HepG2 (cell line): ENCODE data around the gene RPTOR. TPM values are rescaled to one million over a fixed set of nuclear protein-coding genes. Genes with fewer than 3 reads are reported as not detected.
A peak's percentile ranks its signal among the peaks of the same experiment; 100 is the strongest.

Source experiments
- ATAC-seq: fragments of 200-7000 bp; cut with Tn5 transposase; 3 replicates; pipeline ENCODE4 v1.9.1; 2020; ENCODE audit warnings: mild to moderate bottlenecking, moderate library complexity
- BruUV-seq: library from RNA; stranded (reverse); fragments of 400-500 nt; replicated peaks from 2 replicates; lab custom pipeline; 2021; lab: Mats Ljungman, UMichigan
- CTCF ChIA-PET: fragments of 300-600 bp; formaldehyde crosslinking; extraction: SDS; loops from one replicate; lab custom pipeline; 2021; ENCODE audit warnings: low total read pairs, inconsistent platforms, low intra/inter-chr PET ratio; lab: Yijun Ruan, JAX
- POLR2A ChIA-PET: fragments of 350-600 bp; sonication (Branson Sonifier 250); formaldehyde crosslinking; loops from one replicate; lab custom pipeline; 2020; ENCODE audit warnings: antibody characterized with exemption, inconsistent platforms; lab: Yijun Ruan, JAX
- DNase-seq: peaks from one replicate; pipeline ENCODE4 v3.0.0-alpha.2; 2015; ENCODE audit warnings: low spot score
- FAIRE-seq: peaks from 3 replicates; lab custom pipeline; 2011; peaks lifted over from hg19 to GRCh38; lab: Jason Lieb, UNC
- H2AFZ ChIP-seq: one replicate; pipeline ENCODE4 v1.6.1; 2011; ENCODE audit warnings: low read length, inconsistent platforms
- H3K27ac ChIP-seq: fragments of 300-600 bp; 3 replicates; pipeline ENCODE4 v1.8.0; 2011; ENCODE audit warnings: mixed run types, mild to moderate bottlenecking, mixed read lengths, low read length, inconsistent platforms; ENCODE audit not compliant: insufficient read depth; ENCODE audit errors: extremely low read length
- H3K27me3 ChIP-seq, 2 experiments: fragments of 200-600 bp in 1 of 2; 2 replicates in 1 of 2; 3 replicates in 1 of 2; pipeline versions ENCODE4 v1.6.0 to v1.8.0; 2011; ENCODE audit warnings: low read length in 2 of 2, mild to moderate bottlenecking in 2 of 2, moderate library complexity in 2 of 2, inconsistent platforms in 1 of 2; ENCODE audit not compliant: insufficient read depth in 2 of 2, control insufficient read depth in 1 of 2
- H3K36me3 ChIP-seq, 2 experiments: fragments of 200-600 bp in 1 of 2; replicated peaks in 1 of 2; 2 replicates in 1 of 2; 3 replicates in 1 of 2; pipeline versions ENCODE4 v1.5.1 to v1.8.0; 2011; ENCODE audit warnings: low read length in 2 of 2, inconsistent platforms in 1 of 2; ENCODE audit not compliant: insufficient read depth in 2 of 2, control insufficient read depth in 1 of 2
- H3K4me1 ChIP-seq: 2 replicates; pipeline ENCODE4 v1.5.1; 2012; ENCODE audit warnings: low read length, inconsistent platforms; ENCODE audit not compliant: insufficient read depth
- H3K4me2 ChIP-seq: 2 replicates; pipeline ENCODE4 v1.6.0; 2011; ENCODE audit warnings: low read depth, low read length, inconsistent platforms
- H3K4me3 ChIP-seq, 3 experiments: fragments of 200-600 bp in 1 of 3; sonication (generic), shearing (Covaris generic) in 1 of 3; replicated peaks in 1 of 3; 2 replicates each; pipeline ENCODE4 v1.5.1; 2011 to 2016; ENCODE audit warnings: low read length in 3 of 3, inconsistent platforms in 2 of 3, low read depth in 2 of 3, mild to moderate bottlenecking in 2 of 3, control low read depth in 1 of 3, mixed read lengths in 1 of 3; ENCODE audit not compliant: insufficient read depth in 1 of 3
- H3K79me2 ChIP-seq: one replicate; pipeline ENCODE4 v1.6.1; 2011; ENCODE audit warnings: low read length, inconsistent platforms; ENCODE audit not compliant: insufficient read depth
- H3K9ac ChIP-seq: 2 replicates; pipeline ENCODE4 v1.6.0; 2011; ENCODE audit warnings: mild to moderate bottlenecking, low read depth, low read length, inconsistent platforms; ENCODE audit not compliant: insufficient read depth
- H3K9me3 ChIP-seq: 2 replicates; pipeline ENCODE4 v1.5.1; 2012; ENCODE audit warnings: mild to moderate bottlenecking, low read length
- H4K20me1 ChIP-seq: 2 replicates; pipeline ENCODE4 v1.6.0; 2011; ENCODE audit warnings: inconsistent platforms, mild to moderate bottlenecking, low read length, moderate library complexity; ENCODE audit not compliant: insufficient read depth
- AGO2 ChIP-seq: fragments of 200-400 bp; formaldehyde crosslinking; optimal IDR thresholded peaks from 2 replicates; pipeline ENCODE3; 2017; ENCODE audit warnings: mild to moderate bottlenecking, low read depth, low read length, moderate library complexity
- ESRRA ChIP-seq: sonication (generic); formaldehyde crosslinking; IDR thresholded peaks from 2 replicates; pipeline ENCODE4 v1.5.1; 2020; ENCODE audit warnings: mild to moderate bottlenecking, low read depth, missing genetic modification reagents
- FOXJ3 ChIP-seq: sonication (generic); formaldehyde crosslinking; IDR thresholded peaks from 2 replicates; pipeline ENCODE4 v1.4.0; 2020; ENCODE audit warnings: missing genetic modification reagents, mild to moderate bottlenecking, borderline replicate concordance
- MAF1 ChIP-seq: sonication (generic); formaldehyde crosslinking; IDR thresholded peaks from 2 replicates; pipeline ENCODE4 v1.5.0; 2020; ENCODE audit warnings: missing genetic modification reagents, borderline replicate concordance
- MAFF ChIP-seq: IDR thresholded peaks from 2 replicates; pipeline ENCODE4 v1.6.1; 2011; ENCODE audit warnings: low read depth, low read length, improper control_type of control experiment
- MEIS2 ChIP-seq: sonication (generic); formaldehyde crosslinking; IDR thresholded peaks from 2 replicates; pipeline ENCODE4 v1.9.0; 2021; ENCODE audit warnings: mild to moderate bottlenecking, missing genetic modification reagents
- MZF1 ChIP-seq: sonication (generic); formaldehyde crosslinking; IDR thresholded peaks from 2 replicates; pipeline ENCODE4 v1.8.1; 2023; ENCODE audit warnings: mild to moderate bottlenecking, missing genetic modification reagents, borderline replicate concordance
- NFYB ChIP-seq: sonication (generic); formaldehyde crosslinking; IDR thresholded peaks from 2 replicates; pipeline ENCODE4 v1.4.0; 2020; ENCODE audit warnings: missing genetic modification reagents
- NR3C1 ChIP-seq: sonication (generic); formaldehyde crosslinking; IDR thresholded peaks from 2 replicates; pipeline ENCODE4 v1.4.0; 2020; ENCODE audit warnings: missing genetic modification reagents
- TMF1 ChIP-seq: sonication (generic); formaldehyde crosslinking; IDR thresholded peaks from 2 replicates; pipeline ENCODE4 v1.8.1; 2022; ENCODE audit warnings: low read depth, missing genetic modification reagents
- YEATS4 ChIP-seq: sonication (generic); formaldehyde crosslinking; IDR thresholded peaks from 2 replicates; pipeline ENCODE4 v1.4.0; 2020; ENCODE audit warnings: missing genetic modification reagents, borderline replicate concordance
- ZNF382 ChIP-seq: sonication (generic); formaldehyde crosslinking; IDR thresholded peaks from 2 replicates; pipeline ENCODE4 v1.5.0; 2020; ENCODE audit warnings: missing genetic modification reagents, mild to moderate bottlenecking, borderline replicate concordance
- ZNF7 ChIP-seq: IDR thresholded peaks from 2 replicates; pipeline ENCODE4 v1.6.1; 2016; ENCODE audit warnings: missing biosample characterization, missing genetic modification reagents
- ZNF883 ChIP-seq: sonication (generic); formaldehyde crosslinking; IDR thresholded peaks from 2 replicates; pipeline ENCODE4 v1.5.1; 2020; ENCODE audit warnings: mild to moderate bottlenecking, missing genetic modification reagents; ENCODE audit errors: not compliant biosample characterization
- ZNF891 ChIP-seq: sonication (generic); formaldehyde crosslinking; IDR thresholded peaks from 2 replicates; pipeline ENCODE4 v1.5.0; 2020; ENCODE audit warnings: mild to moderate bottlenecking, missing genetic modification reagents
- ZSCAN21 ChIP-seq: sonication (generic); formaldehyde crosslinking; IDR thresholded peaks from 2 replicates; pipeline ENCODE4 v1.8.0; 2022; ENCODE audit warnings: mild to moderate bottlenecking, missing genetic modification reagents, moderate library complexity, borderline replicate concordance
- WGBS: methylation state at CpG from one replicate; pipeline ENCODE4 v1.1.6; 2017; ENCODE audit warnings: low lambda C conversion rate; 5-methylcytosine and 5-hydroxymethylcytosine counted together
- in situ Hi-C: cut with HindIII; loops from 2 replicates; pipeline ENCODE4 v1.10.0; 2017; ENCODE audit warnings: low pct_unique_long_range_greater_than_20kb; ENCODE audit not compliant: extremely low pct_ligation_motif_present
- intact Hi-C: fragments of 100-400 bp; cut with micrococcal nuclease; formaldehyde crosslinking; loops from one replicate; pipeline ENCODE4 v1.10.0; 2022; ENCODE audit not compliant: unreplicated experiment
- polyA plus RNA-seq, 8 experiments: library from polyadenylated mRNA; depleted of rRNA in 3 of 8; stranded (reverse) in 7 of 8; unstranded in 1 of 8; fragments of >200 nt; fragmentation: Illumina TruSeq in 4 of 8; extraction: Trizol in 4 of 8; gene quantifications; 2 replicates each; pipeline versions ENCODE4 v1.2.1 to v1.2.3, GENCODE V29; 2011 to 2016; ENCODE audit warnings: low read depth in 4 of 8, missing spikeins in 1 of 8, mixed read lengths in 1 of 8; ENCODE audit not compliant: insufficient read depth in 1 of 8
- total RNA-seq, 5 experiments: library from RNA; depleted of rRNA; stranded (reverse); fragments of >200 nt; fragmentation: Illumina TruSeq; extraction: Trizol; gene quantifications; 2 replicates each; pipeline ENCODE4 v1.2.3, GENCODE V29; 2016; ENCODE audit warnings: low read depth in 1 of 5
- TF ChIP-seq, protein P1 (sequence below): IDR thresholded peaks from 2 replicates; pipeline ENCODE4 v1.6.1; 2016; ENCODE audit warnings: missing genetic modification reagents, missing compliant biosample characterization
- TF ChIP-seq, protein P2 (sequence below): sonication (generic); formaldehyde crosslinking; IDR thresholded peaks from 2 replicates; pipeline ENCODE4 v1.5.0; 2020; ENCODE audit warnings: missing genetic modification reagents, mild to moderate bottlenecking, borderline replicate concordance
- TF ChIP-seq, protein P3 (sequence below): sonication (generic); formaldehyde crosslinking; IDR thresholded peaks from 2 replicates; pipeline ENCODE4 v1.5.0; 2020; ENCODE audit warnings: missing genetic modification reagents
- TF ChIP-seq, protein P4 (sequence below): sonication (generic); formaldehyde crosslinking; IDR thresholded peaks from 2 replicates; pipeline ENCODE4 v1.4.0; 2020; ENCODE audit warnings: low read depth, mild to moderate bottlenecking, missing genetic modification reagents

RPTOR gene
- total and polyA plus RNA-seq, 2 of the 13 experiments (the other 11 are each of a cell fraction or from before 2014, with no cell fraction given), result 6.6 to 25.3 TPM

DNA sequence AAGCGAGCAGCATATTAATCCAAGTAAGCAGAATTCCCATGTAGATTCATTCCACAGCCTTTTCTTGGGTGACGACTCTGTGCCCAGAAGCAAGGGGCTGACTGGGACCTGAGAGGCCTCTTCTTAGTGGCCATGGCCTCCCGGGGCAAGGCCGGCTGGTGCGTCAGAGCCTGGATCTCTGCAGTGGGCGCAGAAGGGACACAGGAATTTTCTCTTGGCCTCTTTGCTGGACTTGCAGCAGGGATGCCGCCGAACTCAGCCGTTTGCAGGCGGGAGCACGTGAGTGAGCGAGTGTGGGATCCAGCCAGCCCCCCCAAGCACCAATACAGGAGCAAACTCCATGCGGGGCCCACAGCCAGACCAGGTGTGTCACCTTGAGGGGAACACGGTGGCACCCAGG is 151.8 kb downstream of the RPTOR start:
- Histone ChIP-seq H3K79me2 (peaks cover 73% of the 10 kb centered on the region), H3K4me1 (peaks cover 47% of the 10 kb centered on the region), H3K27me3 (no peaks in the 10 kb centered on the region), H3K4me3 (no peak overlapping the region), H2AFZ (no peak overlapping the region), H3K27ac (no peak overlapping the region), H3K4me2 (no peak overlapping the region), H3K36me3 (no peaks in the 10 kb centered on the region; a peak in 1 of 5 replicates), H4K20me1 (no peaks in the 10 kb centered on the region), H3K9ac (no peak overlapping the region), H3K9me3 (no peaks in the 10 kb centered on the region)
- POLR2A ChIA-PET, result interaction anchor here (1.9 kb wide), 1 partner anchor 23 kb away, joined by 6 read pairs; no protein-coding TSS in a partner anchor
- ATAC-seq, result no peak
- CTCF ChIA-PET, result no interaction called here
- no peak for DNase-seq
- no peak for FAIRE-seq
- TF ChIP-seq ZNF891 (CRISPR knock-in tag), result no peak
- no peak for TF ChIP-seq NFYB (CRISPR knock-in tag)
- no peak for TF ChIP-seq ZSCAN21
- no peak for TF ChIP-seq ZNF382 (CRISPR knock-in tag)
- TF ChIP-seq MEIS2 (CRISPR knock-in tag), result no peak
- TF ChIP-seq, protein P1, sequence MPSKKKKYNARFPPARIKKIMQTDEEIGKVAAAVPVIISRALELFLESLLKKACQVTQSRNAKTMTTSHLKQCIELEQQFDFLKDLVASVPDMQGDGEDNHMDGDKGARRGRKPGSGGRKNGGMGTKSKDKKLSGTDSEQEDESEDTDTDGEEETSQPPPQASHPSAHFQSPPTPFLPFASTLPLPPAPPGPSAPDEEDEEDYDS, result no peak
- no peak for TF ChIP-seq ZNF7 (CRISPR knock-in tag)
- peak; percentile 55 for TF ChIP-seq AGO2
- TF ChIP-seq ZNF883 (CRISPR knock-in tag), result peak; percentile 36
- no peak for TF ChIP-seq FOXJ3 (CRISPR knock-in tag)
- TF ChIP-seq TMF1 (CRISPR knock-in tag), result no peak
- no peak for TF ChIP-seq MAFF
- no peak for TF ChIP-seq ESRRA (CRISPR knock-in tag)
- no peak for TF ChIP-seq NR3C1
- TF ChIP-seq, protein P2, sequence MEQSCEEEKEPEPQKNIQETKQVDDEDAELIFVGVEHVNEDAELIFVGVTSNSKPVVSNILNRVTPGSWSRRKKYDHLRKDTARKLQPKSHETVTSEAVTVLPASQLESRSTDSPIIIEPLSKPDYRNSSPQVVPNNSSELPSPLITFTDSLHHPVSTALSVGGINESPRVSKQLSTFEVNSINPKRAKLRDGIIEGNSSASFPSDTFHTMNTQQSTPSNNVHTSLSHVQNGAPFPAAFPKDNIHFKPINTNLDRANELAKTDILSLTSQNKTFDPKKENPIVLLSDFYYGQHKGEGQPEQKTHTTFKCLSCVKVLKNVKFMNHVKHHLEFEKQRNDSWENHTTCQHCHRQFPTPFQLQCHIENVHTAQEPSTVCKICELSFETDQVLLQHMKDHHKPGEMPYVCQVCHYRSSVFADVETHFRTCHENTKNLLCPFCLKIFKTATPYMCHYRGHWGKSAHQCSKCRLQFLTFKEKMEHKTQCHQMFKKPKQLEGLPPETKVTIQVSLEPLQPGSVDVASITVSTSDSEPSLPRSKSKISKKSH (CRISPR knock-in tag), result 0 out of 2 replicates have a peak, but pooled peaks have one; percentile 41
- no peak for TF ChIP-seq MAF1 (CRISPR knock-in tag)
- TF ChIP-seq MZF1 (CRISPR knock-in tag), result no peak
- TF ChIP-seq, protein P3, sequence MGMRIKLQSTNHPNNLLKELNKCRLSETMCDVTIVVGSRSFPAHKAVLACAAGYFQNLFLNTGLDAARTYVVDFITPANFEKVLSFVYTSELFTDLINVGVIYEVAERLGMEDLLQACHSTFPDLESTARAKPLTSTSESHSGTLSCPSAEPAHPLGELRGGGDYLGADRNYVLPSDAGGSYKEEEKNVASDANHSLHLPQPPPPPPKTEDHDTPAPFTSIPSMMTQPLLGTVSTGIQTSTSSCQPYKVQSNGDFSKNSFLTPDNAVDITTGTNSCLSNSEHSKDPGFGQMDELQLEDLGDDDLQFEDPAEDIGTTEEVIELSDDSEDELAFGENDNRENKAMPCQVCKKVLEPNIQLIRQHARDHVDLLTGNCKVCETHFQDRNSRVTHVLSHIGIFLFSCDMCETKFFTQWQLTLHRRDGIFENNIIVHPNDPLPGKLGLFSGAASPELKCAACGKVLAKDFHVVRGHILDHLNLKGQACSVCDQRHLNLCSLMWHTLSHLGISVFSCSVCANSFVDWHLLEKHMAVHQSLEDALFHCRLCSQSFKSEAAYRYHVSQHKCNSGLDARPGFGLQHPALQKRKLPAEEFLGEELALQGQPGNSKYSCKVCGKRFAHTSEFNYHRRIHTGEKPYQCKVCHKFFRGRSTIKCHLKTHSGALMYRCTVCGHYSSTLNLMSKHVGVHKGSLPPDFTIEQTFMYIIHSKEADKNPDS (CRISPR knock-in tag), result no peak
- no peak for TF ChIP-seq YEATS4 (CRISPR knock-in tag)
- TF ChIP-seq, protein P4, sequence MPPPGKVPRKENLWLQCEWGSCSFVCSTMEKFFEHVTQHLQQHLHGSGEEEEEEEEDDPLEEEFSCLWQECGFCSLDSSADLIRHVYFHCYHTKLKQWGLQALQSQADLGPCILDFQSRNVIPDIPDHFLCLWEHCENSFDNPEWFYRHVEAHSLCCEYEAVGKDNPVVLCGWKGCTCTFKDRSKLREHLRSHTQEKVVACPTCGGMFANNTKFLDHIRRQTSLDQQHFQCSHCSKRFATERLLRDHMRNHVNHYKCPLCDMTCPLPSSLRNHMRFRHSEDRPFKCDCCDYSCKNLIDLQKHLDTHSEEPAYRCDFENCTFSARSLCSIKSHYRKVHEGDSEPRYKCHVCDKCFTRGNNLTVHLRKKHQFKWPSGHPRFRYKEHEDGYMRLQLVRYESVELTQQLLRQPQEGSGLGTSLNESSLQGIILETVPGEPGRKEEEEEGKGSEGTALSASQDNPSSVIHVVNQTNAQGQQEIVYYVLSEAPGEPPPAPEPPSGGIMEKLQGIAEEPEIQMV (CRISPR knock-in tag), result no peak
- WGBS, result 92% methylated on average over 14 of the region's 14 CpGs
- BruUV-seq, result no TSS peak
- intact Hi-C loops (no loop called here), in situ Hi-C loops (no loop called here)
